HFFc6 (cell line): ENCODE measurements around the gene TTC31. TPM values are rescaled to one million over a fixed set of nuclear protein-coding genes. Genes with fewer than 3 reads are reported as not detected.

ENCODE experiments used
- DNase-seq: peaks from one replicate; pipeline ENCODE4 v3.0.0-alpha.2; 2018
- H3K27ac Mint-ChIP-seq: 2 replicates; pipeline ENCODE4 v1.8.0; 2020; ENCODE audit warnings: mild to moderate bottlenecking, mixed read lengths
- H3K27me3 Mint-ChIP-seq: 2 replicates; pipeline ENCODE4 v1.8.0; 2021; ENCODE audit warnings: mild to moderate bottlenecking, moderate library complexity, mixed read lengths; ENCODE audit not compliant: insufficient read depth
- H3K36me3 Mint-ChIP-seq: 2 replicates; pipeline ENCODE4 v1.8.0; 2021; ENCODE audit warnings: low read depth, mixed read lengths
- H3K4me1 Mint-ChIP-seq: 2 replicates; pipeline ENCODE4 v1.8.0; 2020; ENCODE audit warnings: low read depth, mixed read lengths
- H3K4me3 Mint-ChIP-seq: 2 replicates; pipeline ENCODE4 v1.8.0; 2020; ENCODE audit warnings: mild to moderate bottlenecking, moderate library complexity, mixed read lengths
- H3K9me3 Mint-ChIP-seq: 2 replicates; pipeline ENCODE4 v1.8.0; 2020; ENCODE audit warnings: mild to moderate bottlenecking, mixed read lengths
- CTCF ChIP-seq: fragments of 200-600 bp; sonication (generic); IDR thresholded peaks from 2 replicates; pipeline ENCODE4 v1.5.0; 2021; ENCODE audit warnings: antibody characterized with exemption, mild to moderate bottlenecking
- total RNA-seq, 6 experiments: library from RNA; stranded (reverse); fragmentation: NEBNext Ultra II Directional; extraction: Animal tissue kit (Norgen Biotek cat#: 25700); gene quantifications; 2 replicates in 1 of 6; 3 replicates in 5 of 6; pipeline ENCODE4 v1.2.3, GENCODE V29; 2021

TTC31 gene
- total RNA-seq, 6 experiments from 2014 or later, result 14.3 to 17.4 (median 16.7) TPM

- no peaks in the 10 kb centered on the region for H3K9me3 Mint-ChIP-seq
- peaks cover 15% of the 10 kb centered on the region for H3K4me1 Mint-ChIP-seq
- TF ChIP-seq CTCF, result no peak
- H3K36me3 Mint-ChIP-seq, result peaks cover 43% of the 10 kb centered on the region
- DNase-seq, result no peak
- H3K4me3 Mint-ChIP-seq, result peak overlapping the region; percentile 98
- peaks cover 2% of the 10 kb centered on the region for H3K27me3 Mint-ChIP-seq
- H3K27ac Mint-ChIP-seq, result peak overlapping the region; percentile 96
Measured at GRCh38 chr2:74471332-74472065, 11.4 kb upstream of the TTC31 start.

GRCh38 chr2:74472086-74472944 lies 10.6 kb upstream of the TTC31 start, which contains the start of gene MRPL53:
TSS of gene MRPL53 (minus strand) at chr2:74472680. CDS start at chr2:74472660, 20 bp downstream.
- Mint-ChIP-seq H3K36me3 (peaks cover 46% of the 10 kb centered on the region), H3K4me1 (peaks cover 15% of the 10 kb centered on the region), H3K4me3 (peak within 1 kb of the TSS; percentile 98), H3K27ac (peak within 1 kb of the TSS; percentile 96), H3K9me3 (no peaks in the 10 kb centered on the region), H3K27me3 (peaks cover 2% of the 10 kb centered on the region)
- no peak for TF ChIP-seq CTCF
- DNase-seq, result peak; percentile 90

GRCh38 chr2:74472945-74473258 lies 10.0 kb upstream of the TTC31 start:
- TF ChIP-seq CTCF, result no peak
- Mint-ChIP-seq H3K36me3 (peaks cover 49% of the 10 kb centered on the region), H3K4me1 (peaks cover 15% of the 10 kb centered on the region), H3K9me3 (no peaks in the 10 kb centered on the region), H3K27ac (peak overlapping the region; percentile 96), H3K27me3 (peaks cover 2% of the 10 kb centered on the region), H3K4me3 (peak overlapping the region; percentile 98)
- no peak for DNase-seq

- no peak for TF ChIP-seq CTCF
- peaks cover 54% of the 10 kb centered on the region for H3K36me3 Mint-ChIP-seq
- H3K27me3 Mint-ChIP-seq, result peaks cover 2% of the 10 kb centered on the region
- H3K4me1 Mint-ChIP-seq, result peaks cover 15% of the 10 kb centered on the region
- no peak overlapping the region; the same call in 1 of the 2 replicates for H3K27ac Mint-ChIP-seq
- H3K4me3 Mint-ChIP-seq, result no peak overlapping the region
- no peaks in the 10 kb centered on the region for H3K9me3 Mint-ChIP-seq
- DNase-seq, result no peak
Measured at GRCh38 chr2:74474481-74474880, 8.4 kb upstream of the TTC31 start.

- Mint-ChIP-seq H3K4me3 (no peak overlapping the region), H3K27ac (no peak overlapping the region), H3K9me3 (no peaks in the 10 kb centered on the region), H3K4me1 (peaks cover 14% of the 10 kb centered on the region), H3K36me3 (peaks cover 51% of the 10 kb centered on the region), H3K27me3 (peaks cover 2% of the 10 kb centered on the region)
- peak; percentile 62; the same call in 1 of the 2 replicates for TF ChIP-seq CTCF
- DNase-seq, result no peak
Measured at GRCh38 chr2:74474899-74475298, 8.0 kb upstream of the TTC31 start.
